Stimulated activated CD8-positive, alpha-beta memory T cell treated with anti-CD3 and anti-CD28 coated beads, Interleukin-15, amount 100 ng/mL, for 4 hours (primary cell): ENCODE results near the gene HEATR1.
A peak's percentile ranks its signal among the peaks of the same experiment; 100 is the strongest.
"Not testable (repeated sequence)": the region's sequence is repeated elsewhere in the genome, so short reads cannot be mapped to it uniquely, and the experiment has no call there.

ENCODE experiments used
- DNase-seq, 2 donors: peaks; one replicate each; pipeline ENCODE4 v3.0.0-alpha.2; 2020; ENCODE audit warnings: low read depth in 2 of 2

HEATR1 gene, protein sequence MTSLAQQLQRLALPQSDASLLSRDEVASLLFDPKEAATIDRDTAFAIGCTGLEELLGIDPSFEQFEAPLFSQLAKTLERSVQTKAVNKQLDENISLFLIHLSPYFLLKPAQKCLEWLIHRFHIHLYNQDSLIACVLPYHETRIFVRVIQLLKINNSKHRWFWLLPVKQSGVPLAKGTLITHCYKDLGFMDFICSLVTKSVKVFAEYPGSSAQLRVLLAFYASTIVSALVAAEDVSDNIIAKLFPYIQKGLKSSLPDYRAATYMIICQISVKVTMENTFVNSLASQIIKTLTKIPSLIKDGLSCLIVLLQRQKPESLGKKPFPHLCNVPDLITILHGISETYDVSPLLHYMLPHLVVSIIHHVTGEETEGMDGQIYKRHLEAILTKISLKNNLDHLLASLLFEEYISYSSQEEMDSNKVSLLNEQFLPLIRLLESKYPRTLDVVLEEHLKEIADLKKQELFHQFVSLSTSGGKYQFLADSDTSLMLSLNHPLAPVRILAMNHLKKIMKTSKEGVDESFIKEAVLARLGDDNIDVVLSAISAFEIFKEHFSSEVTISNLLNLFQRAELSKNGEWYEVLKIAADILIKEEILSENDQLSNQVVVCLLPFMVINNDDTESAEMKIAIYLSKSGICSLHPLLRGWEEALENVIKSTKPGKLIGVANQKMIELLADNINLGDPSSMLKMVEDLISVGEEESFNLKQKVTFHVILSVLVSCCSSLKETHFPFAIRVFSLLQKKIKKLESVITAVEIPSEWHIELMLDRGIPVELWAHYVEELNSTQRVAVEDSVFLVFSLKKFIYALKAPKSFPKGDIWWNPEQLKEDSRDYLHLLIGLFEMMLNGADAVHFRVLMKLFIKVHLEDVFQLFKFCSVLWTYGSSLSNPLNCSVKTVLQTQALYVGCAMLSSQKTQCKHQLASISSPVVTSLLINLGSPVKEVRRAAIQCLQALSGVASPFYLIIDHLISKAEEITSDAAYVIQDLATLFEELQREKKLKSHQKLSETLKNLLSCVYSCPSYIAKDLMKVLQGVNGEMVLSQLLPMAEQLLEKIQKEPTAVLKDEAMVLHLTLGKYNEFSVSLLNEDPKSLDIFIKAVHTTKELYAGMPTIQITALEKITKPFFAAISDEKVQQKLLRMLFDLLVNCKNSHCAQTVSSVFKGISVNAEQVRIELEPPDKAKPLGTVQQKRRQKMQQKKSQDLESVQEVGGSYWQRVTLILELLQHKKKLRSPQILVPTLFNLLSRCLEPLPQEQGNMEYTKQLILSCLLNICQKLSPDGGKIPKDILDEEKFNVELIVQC (N-terminal part only)

DNA sequence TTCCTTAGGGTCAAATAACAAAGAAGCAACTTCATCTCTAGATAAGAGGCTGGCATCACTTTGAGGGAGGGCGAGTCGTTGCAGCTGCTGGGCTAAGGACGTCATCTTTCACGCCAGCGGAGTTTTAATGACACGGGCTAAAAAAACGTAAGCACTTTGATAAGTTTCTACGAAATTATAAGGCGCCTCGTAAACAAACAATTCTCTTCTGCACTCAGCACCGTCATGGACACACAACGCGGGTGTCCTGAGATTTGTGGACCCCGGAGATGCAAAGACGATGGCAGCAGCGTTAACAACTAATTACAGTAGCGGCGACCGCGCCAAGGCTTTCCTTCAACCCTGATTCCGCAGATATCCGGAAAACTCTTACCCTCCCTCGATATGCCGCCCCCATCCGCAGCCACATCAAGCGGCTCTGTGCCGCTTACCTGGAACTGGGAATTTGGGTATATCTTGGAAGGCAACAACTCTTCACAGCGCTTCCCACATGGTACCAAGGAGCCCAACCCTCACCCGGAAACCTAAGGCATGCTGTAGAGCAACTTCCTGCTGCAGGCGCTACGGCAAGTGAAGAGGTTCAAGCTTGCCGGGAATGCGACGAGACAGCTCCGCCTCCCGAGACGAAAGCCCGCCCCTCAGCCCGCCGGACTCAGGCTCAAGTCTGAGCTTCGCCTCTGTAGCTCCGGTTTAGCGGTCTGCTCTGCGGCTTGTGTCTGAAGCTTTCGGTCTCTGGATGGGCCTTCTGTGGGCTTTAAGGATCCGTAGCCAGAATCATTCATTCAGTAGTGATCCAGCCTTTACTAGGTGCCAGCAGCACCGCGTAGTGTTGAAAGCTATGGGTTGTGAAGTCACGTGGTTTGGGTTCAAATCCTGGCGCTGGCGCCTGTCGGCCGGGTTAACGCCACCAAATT is at the start of gene HEATR1:
Gene HEATR1 (minus strand): TSS at position 526 of the 914 bp plus-strand sequence. CDS start 421 bp downstream, at position 105.
- peak; percentile 71 to 75 for DNase-seq

DNA sequence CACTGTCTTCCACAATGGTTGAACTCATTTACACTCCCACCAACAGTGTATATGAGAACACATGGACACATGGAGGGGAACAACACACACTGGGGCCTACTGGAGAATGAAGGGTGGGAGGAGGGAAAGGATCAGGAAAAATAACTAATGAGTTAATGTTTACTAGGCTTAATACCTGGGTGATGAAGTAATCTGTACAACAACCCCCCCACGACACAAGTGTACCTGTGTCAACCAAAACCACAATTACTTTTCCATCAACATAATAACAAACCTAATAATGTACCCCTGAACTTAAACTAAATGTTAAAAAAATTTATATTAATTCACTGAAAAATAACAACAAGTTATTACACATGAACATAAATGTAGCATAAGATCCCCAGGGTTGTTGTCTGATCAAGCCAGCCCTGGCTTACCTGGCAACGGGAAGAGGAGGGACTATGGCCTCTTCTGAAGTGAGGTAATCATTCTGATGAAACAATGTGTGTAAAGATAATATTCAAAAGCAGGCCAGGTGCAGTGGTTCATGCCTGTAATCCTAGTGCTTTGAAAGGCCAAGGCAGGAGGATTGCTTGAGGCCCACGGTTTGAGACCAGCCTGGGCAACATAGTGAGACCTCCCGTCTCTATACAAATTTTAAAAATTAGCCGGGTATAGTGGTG is 40.8 kb upstream of the HEATR1 start:
- no peak for DNase-seq

DNA sequence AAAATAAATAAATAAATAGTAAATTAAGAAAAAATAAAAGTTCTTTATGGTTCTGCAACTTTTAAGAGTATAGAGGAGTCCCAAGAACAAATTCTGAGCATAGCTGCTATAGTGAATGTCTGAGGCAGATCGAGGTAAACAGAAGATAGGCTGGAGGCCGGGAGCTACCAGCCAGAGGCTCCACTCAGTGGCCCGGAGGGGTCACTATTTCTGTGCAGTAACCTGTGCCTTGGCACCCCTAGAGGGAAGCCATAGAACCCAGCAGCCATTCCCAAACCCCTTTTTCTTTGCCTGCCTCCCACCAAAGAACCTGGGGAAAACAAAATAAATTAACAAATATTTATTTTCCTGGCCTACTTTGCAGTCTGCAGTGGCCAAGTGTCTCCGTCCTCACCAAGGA is 38.4 kb upstream of the HEATR1 start:
- no peak for DNase-seq

DNA sequence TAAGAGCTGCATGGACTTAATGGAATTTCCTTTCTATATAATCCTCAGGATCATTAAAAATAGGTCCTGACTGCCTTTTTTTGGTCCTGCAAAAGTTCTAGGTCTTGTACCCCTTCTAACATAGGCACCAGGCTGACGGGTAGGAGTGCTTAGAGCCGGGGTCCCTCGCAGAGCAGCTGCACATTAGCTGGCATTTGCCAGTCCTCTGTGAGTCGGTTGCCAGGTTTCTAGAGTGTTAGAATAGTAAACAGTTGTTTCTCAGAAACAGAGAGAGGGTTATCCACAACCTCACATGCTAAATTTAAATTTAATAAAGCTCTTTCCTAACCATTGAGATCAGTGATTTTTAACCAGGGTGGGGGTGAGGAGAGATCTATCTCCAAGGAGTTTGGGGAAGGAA is 35.4 kb upstream of the HEATR1 start:
- no peak for DNase-seq

DNA sequence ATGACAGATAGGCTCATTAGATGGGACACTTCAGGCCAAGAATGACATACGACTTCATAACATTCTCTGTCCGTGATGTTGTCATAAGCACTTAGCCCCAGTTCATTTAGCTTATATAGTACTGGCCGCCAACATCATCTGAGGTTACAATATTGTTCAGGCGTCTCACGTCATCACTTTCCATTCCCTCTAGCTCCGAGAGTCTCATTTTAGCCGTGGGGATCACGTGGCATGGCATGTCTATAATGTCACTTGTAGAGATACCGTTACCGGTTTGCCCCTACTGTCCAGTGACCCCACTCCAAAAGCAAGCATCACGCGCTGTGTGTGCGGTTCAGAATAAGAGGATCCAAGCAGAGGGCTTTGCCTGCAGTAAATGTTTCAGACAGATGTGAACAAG is 34.6 kb upstream of the HEATR1 start:
- DNase-seq: no peak

DNA sequence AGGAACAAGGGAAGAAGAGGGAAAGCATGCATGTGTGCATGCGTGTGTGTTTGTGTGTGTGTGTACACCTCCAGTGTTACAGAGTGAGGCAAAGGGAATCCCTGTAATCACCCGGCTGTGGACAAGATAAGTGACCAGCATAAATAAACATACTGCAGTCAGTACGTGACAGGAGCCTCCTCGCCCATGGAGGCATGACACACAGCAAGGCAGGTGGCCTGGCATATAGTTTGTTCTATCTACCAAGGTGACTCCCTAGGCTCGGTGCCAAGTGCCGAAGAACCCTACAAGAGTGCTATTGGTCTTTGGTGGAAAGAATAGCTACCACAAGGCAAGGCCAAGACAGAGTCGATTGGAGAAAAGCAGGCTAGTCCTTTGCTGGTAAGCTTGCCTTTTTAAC is 31.7 kb upstream of the HEATR1 start:
- no peak for DNase-seq

DNA sequence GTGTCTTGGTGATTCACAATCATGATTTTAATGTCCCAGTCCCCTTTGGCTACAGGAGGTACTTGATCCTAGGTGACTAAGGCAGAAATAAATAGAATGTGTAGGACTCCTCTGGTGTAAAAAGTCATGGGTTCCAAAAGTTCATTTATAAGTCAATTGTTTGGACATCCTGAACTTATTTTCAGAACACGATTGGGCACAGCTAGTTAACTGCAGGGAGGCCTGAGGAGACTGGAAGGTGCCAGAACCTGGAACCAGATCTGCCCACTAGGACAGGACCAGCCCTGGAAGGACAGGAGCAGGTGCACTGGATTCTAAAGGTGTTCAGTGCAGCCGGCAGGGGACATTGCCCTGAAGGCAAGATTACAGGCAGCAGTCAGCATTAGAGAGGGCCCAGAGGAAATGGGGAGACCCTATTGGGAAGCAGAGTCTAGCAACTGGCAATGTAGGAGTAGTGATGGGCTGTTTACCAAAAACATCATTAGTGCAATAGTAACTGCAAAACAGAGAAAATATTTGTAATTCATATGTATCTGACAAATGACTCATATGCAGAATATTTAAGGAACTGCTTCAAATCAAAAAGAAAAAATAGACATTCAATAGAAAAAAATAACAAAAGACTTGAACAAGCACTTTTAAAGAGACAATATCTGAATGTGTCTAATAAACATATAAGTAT is 23.6 kb upstream of the HEATR1 start:
- DNase-seq: no peak

DNA sequence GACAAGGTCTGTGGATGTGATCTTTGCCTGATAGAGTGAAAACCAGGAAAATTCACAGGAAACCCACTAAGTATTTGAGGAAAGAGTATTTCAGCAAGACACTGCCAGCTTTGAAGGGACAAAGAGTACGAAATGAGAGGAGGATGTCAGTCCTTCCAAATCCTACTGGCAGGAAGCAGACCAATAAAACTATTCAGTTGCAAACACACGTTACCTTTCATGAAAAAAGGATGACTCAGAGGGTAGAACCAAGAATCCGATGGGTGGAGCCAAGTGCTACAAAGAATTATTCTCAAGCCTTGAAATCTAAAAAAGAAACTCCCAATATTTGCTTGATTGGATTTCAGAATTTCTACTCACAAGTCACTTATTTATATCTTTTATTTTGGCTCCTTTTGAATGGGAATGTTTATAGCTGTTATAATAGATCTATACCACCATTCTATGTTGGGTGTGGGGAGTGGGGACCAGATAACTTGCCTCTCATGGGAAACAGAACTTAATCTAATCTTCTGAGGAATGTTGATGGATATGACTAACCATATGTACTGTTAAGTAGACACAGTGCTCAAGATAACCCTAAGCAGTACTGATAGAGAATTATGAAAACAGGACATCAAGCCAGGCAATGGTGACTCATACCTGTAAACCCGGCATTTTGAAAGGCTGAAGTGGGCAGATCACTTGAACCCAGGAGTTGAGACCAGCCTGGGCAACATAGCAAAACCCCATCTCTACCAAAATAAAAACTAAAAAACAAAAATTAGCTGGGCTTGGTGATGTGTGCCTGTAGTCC is 19.3 kb upstream of the HEATR1 start:
- DNase-seq: no peak

DNA sequence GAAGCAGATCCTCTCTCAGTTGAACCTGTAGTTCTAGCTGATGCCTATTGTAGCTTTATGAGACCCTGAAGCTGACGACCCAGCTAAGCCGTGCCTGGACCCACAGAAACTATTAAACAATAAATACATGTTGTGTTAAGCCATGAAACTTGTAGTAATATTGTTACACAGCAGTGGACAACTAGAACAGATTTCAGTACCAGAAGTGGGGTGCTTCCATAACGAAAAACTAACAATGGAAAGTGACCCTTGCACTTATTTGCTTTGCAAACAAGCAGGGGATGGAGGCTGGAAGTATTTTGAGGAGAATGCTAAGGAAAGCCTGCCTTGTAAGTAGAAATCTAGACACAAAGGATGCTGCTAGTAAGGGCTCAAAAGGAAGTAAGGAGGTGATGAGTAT is 18.1 kb upstream of the HEATR1 start:
- no peak for DNase-seq

DNA sequence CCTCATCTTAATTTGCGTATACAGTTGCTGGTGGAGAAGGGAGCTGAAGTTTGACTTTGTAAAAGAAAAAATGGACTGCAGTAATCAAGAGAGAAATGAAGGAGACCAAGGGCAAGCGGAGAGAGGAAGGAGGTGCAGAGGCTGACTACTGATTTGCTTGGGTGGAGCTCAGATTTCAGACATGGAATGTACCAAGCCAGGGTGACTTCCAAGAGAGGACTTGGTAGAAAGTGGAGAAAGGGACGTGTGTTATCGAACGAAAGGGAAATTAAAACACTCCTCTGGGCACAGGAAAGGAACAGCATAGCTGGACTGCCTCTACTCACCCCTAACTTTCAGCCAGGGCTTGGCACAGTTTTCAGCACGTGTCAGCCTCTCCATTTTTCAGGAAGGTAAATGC is 15.1 kb upstream of the HEATR1 start:
- DNase-seq: no peak

DNA sequence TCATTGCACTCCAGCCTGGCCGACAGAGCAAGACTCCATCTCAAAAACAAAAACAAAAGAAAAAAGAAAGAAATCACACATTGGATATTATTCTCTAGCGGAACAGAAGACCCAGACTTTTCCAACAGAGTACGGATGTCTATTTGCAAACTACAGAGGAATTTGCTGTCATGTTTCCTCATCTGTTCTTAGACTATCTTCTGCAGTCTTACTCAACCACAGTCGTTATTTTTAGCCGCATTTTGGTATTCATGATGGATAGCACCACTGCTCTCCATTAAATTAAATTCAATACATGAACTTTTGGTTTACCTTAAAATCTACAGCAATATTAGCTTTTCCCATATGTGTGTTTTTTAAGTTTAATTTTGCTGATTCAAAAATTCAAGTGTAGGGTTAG is 14.2 kb upstream of the HEATR1 start:
- no peak for DNase-seq

DNA sequence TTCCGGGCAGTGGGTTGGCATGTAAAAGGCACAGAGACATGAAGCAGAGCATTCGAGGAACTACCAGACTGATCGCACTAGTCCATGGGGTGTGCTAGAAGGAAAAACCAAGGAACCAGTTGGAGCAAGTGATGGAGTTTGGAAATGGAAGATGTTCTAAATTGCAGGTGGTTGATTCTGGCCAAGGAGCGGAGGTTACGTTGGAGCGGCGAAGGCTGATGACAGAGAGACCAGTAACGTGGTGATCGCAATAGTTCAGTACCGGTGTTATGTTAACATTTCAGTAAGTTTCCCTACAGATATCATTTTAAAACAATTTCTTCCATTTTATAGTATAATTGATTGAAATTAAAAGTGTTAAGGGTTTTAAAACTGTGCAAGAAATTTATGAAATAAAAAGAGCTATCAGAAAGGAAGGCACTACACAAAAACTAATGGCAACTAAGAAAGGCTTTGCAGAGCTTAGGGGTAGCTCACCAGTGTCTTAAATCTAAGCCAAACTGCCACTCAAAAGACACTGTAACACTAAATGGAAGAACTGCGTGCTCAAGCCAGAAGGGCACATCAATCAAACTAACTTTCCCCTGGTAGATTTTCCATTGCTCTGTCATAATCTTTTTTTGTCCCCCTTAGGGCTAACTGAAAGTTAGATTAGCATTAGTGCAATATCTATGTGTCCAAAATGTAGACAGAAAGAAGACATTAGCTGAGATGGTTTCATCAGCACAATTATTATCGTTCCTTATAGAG is 11.3 kb upstream of the HEATR1 start:
- DNase-seq: no peak

DNA sequence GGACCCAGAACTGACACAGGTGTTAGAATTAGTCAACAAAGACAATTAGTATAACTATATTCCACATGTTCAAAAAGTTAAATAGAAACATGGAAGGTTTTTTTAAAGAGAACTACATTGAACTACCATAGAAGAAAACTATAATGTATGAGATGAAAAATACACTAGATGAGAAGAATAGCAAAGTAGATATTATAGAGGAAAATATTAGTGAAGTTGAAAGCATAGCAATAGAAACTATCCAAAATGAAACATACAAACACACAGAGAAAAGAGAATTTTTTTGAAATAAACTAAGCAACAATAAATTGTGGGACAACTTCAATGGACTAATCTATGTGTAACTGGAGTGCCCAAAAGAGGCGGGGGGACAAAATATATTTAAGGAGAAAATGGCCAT is 8.0 kb upstream of the HEATR1 start:
- no peak for DNase-seq

DNA sequence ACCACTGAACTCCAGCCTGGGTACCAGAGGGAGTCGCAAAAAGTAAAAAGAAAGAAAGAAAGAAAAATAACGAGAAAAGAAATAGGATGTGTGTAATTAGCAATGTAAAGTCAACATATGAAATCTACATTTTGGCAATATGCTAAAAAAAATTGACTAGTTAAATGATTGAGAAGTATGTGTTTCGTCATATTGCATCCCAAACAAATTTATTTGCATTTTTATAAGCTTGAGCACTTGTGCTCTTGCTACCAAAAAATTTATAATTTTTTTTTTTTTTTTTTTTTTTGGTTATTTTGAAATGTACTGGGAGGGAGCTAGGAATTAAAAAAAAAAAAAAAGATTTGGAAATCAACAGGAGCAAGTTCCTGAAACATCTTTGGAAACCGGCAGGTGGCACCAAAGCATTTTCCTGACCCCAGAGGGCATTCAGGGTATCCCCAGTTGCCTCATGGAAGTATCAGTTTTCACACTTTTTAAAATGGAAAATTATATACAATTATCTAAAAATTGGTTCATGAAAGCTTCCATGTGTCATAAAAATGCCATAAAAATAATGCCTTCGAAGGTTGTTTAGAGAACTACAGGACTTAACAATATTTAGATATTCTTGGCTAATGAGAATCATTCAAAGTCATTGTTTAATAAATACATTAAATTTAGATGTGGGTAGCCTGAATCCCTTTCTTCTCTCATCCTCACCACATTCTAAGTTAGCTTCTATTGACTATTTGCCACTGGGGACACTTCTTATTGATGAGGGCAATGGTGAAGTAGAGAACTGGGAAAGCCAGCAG is 4.8 kb upstream of the HEATR1 start:
- DNase-seq: no peak

DNA sequence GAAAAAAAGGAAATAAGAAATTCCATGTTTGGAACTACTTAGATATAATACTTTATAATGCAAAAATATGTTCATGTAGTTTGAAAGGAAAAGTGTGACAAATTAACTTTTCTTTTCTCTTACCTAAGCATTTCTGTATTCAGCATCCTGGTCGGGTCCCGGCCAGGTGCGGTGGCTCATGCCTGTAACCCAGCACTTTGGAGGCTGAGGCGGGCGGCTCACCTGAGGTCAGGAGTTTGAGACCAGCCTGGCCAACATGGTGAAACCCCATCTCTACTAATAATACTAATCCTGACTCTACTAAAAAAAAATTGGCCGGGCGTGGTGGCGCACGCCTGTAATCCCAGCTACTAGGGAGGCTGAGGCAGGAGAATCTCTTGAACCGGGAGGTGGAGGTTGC is 3.3 kb upstream of the HEATR1 start:
- DNase-seq: not testable (repeated sequence)

DNA sequence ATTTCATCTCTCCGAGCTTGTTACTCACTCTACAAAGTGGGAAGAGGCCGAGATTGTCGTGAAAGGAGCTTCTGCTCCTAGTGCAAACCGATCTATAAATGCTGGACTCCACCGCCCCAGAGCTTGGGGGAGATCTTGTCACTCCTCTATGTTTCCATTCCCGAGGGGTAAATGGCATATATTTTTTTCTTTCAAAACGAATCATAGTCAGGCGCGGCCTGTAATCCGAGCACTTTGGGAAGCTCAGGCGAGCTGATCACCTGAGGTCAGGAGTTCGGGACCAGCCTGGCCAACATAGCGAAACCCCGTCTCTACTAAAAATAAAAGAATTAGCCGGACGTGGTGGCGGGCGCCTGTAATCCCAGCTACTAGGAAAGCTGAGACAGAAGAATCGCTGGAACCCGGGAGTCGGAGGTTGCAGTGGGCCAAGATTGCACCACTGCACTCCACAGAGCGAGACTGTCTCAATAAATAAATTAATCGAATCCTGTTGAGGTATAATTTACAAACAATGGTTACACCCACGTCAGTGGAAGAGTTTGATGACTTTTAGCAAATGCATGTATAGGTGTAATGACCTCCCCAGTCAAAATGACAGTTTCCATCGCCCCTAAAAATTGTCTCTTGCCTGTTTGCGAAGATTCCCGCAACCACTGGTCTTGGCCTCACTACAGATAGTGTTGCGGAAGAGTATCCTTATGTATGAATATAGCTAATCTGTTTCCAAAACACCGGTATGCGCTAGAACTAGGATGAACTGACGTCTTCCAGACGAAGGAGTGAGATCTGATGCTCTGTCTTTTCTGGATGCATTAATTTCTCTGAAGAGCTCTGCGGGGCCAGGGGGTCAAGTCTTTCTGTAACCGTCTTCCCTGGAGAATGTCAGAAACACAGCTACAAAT is 840 bp upstream of the HEATR1 start:
- DNase-seq: no peak
